LHCN-M2 (cell line): ENCODE results near the gene IGFL4. TPM values are rescaled to one million over a fixed set of nuclear protein-coding genes. Genes with fewer than 3 reads are reported as not detected.
A peak's percentile ranks its signal among the peaks of the same experiment; 100 is the strongest.

Source experiments
- DNase-seq: peaks from one replicate; pipeline ENCODE4 v3.0.0-alpha.2; 2012; ENCODE audit warnings: low read depth
- polyA plus RNA-seq: library from polyadenylated mRNA; unstranded; fragments of >200 nt; gene quantifications from one replicate; pipeline ENCODE4 v1.2.1, GENCODE V29; 2012; ENCODE audit warnings: missing spikeins
- total RNA-seq: library from RNA; depleted of rRNA; stranded (reverse); fragments of >200 nt; gene quantifications from 2 replicates; pipeline ENCODE4 v1.2.3, GENCODE V29; 2014; rRNA removed

Gene IGFL4
- total RNA-seq, result not detected in 2 replicates
- not detected for polyA plus RNA-seq

DNA sequence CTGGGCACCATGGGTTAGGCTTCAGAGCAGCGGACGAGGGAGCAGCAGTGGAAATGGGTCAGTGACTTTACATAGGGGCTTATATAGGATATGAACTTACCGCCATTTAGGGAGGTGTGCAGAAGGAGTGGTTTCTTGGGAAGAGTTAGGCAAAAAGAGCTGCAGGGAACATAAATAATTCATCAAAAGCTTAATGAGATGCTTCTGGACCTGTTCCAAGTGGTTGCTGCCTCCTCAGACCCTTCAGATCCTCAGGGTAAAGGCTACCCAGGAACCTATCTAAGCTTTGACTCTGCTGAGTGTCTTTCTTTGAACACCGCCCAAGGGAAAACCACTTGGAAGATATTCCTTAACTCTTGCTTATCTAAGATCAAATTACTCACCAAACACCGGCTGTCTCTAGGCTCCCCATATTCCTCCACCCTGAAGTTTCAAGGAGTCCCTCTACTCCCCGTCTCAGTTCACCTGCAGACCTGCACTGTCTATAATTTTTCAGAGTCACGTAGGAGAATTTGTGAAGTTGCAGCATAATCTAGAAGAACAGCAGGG lies at the start of gene IGFL4:
TSS of gene IGFL4 (minus strand) at position 51 of the 549 bp plus-strand sequence. CDS start at position 11, 40 bp downstream.
- no peak for DNase-seq

DNA sequence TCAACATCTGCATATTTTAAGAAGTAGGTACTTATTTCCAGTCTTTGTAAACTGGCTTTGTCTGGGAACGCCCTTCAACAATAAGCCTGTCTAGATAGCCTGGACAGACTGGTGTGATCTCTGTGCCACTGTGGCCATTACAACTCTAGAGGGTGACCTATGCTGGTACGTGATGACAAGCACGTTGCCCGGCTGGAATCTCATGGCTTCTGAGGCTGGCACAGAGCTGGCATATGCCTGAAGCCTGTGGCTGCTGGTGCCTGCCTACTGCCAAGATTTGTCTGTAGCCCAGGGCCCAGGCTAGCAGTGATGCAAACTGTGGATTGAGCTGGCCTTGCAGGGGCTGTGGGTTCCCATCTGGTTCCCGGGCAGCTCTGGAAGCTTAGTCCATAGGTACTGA lies 49.6 kb upstream of the IGFL4 start:
- no peak for DNase-seq

DNA sequence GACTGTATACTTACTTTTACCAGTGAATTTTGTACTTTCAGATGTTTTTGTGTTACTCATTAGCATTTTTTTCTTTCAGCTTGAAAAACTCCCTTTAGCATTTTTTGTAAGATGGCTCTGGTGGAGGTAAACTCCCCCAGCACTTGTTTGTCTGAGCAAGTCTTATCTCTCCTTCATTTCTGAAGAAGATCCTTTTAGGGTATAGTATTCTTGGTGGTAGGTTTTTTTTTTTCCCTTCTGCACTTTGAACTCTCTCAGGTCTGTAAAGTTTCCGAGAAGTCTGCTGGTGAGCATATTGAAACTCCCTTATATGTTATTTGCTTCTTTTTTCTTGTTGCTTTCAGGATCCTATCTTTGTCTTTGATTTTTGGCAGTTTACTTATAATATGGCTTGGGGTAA lies 48.6 kb upstream of the IGFL4 start:
- DNase-seq, result no peak

DNA sequence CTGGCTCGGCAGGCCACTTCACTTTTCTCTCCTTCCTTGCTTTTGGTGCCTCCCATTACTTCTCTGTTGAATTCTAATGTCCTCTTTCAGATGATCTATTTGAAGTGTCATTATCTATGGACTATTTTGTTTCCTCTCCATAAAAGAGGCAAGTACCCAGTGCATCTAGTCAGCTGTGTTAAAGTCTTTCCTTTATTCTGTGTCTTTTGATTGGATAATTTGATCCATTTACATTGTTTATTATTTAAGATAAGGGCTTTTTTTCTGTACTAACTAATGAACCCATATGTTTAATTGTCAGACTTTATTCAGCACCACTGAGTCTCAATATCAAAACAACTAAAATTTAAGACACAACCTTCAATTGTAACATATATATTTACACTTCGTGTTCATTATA lies 47.3 kb upstream of the IGFL4 start:
- no peak for DNase-seq

- DNase-seq, result no peak
Observed at GRCh38 chr19:46085888-46086287, 45.1 kb upstream of the IGFL4 start.

- DNase-seq, result peak; percentile 23
Observed at GRCh38 chr19:46082728-46083050, 41.9 kb upstream of the IGFL4 start.

GRCh38 chr19:46081928-46082727 lies 41.3 kb upstream of the IGFL4 start:
- peak; percentile 58 for DNase-seq

DNA sequence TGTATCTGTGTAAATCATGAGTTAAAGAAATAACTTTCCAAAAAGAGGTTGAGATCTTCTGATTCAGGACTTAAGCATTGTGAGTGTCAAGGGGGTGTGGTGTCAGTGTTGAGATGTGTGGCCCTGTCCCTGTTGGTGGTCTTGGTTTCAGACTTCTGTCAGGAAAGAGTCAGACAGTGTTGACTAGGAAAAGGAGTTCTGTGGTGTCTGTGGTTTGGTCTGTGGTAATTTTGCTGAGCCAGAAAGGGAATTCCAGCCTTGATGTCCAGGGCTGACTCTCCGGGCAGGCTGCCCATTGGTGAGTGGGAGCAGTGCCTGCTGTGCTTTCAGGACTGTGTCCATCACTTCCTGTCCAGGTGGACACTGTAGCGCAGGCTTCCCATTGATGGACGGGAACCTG lies 39.8 kb upstream of the IGFL4 start:
- DNase-seq, result peak; percentile 78

GRCh38 chr19:46079576-46079975 lies 38.8 kb upstream of the IGFL4 start:
- no peak for DNase-seq

DNA sequence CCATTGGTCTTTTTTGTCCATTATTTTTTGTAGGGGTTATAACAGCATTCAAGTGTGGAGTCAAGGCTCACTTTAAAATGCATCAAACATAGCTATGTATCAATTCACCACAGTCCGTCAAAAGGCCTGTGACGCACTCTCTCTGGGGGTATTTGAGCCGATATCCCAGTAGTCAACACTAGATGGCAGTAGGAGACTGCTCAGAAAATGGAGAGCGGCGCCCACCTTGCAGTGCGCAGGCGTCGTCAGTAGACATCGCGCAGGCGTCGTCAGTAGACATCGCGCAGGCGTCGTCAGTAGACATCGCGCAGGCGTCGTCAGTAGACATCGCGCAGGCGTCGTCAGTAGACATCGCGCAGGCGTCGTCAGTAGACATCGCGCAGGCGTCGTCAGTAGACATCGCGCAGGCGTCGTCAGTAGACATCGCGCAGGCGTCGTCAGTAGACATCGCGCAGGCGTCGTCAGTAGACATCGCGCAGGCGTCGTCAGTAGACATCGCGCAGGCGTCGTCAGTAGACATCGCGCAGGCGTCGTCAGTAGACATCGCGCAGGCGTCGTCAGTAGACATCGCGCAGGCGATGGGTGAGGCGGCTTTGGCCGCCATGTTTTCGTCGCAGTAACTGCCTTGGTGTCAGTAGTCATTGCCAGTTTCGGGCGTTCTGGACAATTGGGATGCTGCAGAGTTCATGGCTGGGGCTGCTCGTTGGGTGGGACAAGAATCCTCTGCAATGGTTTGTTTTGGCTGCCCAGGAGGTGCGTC lies 38.0 kb upstream of the IGFL4 start:
- peak; percentile 63 for DNase-seq

DNA sequence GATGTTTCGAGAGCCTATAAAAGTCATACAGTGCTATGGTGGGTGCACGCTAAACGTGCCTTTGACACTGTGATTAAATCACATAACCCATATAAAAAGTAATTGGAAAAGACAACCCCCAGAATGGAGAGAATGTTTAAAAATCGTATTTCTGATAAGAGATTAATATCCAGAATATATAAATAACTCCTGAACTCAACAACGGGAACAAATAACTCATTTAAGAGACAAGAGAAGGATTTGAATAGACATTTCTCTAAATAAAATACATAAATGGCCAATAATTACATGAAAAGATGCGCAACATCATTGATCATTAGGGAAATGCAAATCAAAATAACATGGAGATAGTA lies 37.0 kb upstream of the IGFL4 start:
- DNase-seq, result no peak

DNA sequence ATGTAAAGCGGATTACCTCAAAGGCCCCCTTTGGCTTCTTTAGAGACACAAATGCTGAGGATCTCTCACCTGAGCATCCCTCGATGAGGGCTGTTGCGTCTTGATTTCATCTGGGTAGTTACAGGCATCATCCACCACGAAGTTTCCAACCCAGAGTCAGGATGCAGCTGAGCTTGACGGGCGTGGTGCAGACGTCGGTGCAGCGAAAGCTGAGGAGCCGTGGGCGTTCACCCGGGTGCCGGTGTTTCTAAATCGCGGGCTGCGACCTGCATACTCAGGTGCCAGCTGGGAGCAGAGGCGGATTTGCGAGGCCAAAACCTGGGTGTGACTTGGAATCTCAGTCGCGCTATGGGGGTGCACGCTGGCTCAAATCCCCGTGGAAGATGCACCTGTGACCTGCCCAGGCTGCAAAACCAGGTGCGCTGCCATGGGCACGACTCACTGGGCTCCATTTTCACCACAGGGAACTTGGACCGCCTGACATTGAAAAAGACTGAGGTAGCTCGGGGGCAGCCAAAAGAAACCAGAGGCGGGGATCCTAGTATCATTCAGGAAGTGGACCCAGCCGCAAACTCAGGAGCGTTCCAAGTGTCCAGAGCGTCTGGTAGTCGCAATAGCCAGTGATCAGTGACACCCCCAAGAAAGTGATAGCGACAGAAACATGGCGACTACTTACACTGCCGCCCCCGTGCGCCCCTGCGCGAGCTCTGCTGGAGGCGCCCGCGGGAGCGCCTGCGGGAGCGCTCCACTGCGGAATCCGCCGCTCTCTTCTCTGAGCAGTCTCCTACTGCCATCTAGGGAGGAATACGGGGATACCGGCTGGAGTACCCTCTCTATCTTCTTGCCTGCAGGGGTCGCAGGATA lies 36.4 kb upstream of the IGFL4 start:
- peak; percentile 78 for DNase-seq

DNA sequence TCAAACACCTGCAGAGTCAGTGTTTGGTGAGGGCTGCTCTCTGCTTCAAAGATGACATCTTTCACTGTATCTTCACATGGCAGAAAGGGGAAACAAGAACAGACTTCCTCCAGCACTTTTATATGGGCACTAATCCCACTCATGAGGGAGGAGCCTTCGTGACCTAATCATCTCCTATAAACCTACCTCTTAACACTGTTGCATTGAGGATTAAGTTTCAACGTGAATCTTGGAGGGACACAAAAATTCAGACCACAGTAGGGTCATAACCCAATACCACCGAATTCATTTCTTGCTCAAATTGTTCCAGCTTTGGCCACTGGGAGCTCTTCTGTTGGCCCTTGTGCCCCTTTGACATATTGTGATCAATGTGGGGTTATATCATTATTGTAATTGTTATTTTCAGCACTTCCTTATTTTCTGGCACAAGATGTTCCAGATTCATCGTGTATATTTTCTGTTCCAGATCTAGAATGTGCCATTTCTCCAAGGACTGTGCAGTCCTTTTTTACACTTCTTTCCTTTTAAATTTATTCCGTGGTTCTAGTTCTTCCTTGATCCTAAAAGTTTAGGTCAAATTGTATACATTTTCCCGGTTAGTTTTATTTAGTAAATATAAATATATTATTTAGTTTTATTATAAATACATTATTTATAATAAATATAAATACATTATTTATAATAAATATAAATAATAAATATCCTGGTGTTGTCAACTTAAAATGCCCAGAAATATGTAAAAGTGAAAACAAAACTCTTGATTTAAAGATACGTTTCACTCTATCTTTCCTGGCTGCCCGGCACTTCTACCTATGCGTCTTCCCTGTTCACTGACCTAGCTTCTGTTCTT lies 35.5 kb upstream of the IGFL4 start:
- no peak for DNase-seq

GRCh38 chr19:46073268-46073922 lies 32.6 kb upstream of the IGFL4 start:
- peak; percentile 12 for DNase-seq

GRCh38 chr19:46069806-46070341 lies 29.1 kb upstream of the IGFL4 start:
- DNase-seq, result peak; percentile 72

DNA sequence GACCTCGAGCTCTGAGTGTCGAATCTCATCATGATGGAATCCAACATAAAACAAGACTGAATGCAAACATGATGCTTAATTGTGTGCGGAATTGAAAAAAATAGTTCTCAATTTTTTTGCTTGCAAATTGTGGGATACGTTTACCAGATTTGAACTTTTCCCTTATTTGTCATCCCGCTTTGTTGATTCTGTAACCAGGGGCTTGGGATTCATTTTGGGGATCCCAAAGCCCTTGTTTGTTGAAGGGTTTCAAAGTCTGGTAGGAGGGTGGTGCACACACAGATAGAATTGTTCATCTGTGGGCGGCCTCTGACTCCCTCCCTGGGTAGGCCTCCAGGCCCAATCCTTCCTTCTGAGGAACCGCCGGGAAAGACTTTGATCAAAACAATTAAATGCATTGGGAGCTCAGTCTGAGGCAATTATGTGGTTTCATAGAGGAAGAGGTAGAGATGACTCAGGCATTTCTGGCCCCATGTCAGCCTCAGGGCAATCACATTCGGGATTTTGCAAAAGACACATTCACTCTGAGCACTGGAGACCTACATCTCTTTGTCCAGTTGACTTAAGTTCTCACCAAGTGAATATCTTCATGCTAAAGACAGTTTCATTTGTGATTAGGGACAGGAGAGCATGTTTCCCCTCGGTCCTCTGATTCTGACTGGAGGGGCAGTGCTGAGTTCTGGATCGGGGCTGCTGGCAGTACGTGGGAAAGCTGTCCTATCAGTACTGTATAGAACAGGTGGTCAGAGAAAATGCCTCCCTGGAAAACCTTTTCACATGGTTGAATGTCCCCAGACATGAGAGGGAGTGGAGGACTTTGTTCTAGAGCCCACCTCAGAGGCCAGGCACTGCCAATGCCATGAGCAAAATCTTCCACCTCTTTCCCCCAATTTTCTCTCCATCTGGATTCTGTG lies 27.8 kb upstream of the IGFL4 start:
- DNase-seq, result peak; percentile 87

DNA sequence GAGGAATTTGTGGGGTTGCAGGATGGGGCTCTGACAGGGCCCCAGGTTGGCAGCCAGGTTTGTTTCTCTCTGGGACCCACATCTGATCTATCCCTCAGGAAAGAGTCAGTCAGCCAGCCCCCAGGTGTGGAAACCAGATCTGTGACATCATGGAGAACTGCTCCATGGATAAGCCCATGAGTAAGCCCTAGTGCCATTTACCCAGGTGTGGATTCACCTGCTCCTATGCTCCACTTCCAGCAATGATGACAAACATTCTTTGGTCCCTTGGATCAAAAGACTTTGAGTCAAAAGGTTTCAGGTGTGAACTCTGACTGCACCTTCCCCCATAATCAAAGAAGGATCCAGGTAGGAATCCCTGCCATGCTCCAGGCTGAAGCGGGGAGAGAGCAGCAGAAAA lies 26.9 kb upstream of the IGFL4 start:
- no peak for DNase-seq

DNA sequence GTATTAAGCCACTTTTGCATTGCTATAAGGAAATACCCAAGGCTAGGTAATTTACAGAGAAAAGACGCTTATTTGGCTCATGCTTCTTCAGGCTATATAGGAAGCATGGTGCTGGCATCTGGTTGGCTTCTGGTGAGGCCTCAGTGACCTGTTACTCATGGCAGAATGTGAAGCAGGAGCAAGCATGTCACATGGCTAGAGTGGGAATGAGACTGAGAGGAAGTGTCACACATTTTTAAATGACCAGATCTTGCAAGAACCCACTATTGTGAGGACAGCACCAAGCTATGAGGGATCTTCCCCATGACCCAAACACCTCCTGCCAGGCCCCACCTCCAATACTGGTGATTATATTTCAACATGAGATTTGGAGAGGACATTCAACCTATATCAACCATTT lies 25.7 kb upstream of the IGFL4 start:
- DNase-seq, result no peak

GRCh38 chr19:46065486-46066071 lies 24.8 kb upstream of the IGFL4 start:
- peak; percentile 31 for DNase-seq
